ENCODE results near the gene SPATA31C1.
"Not testable (repeated sequence)": the region's sequence is repeated elsewhere in the genome, so short reads cannot be mapped to it uniquely, and the experiment has no call there.

The SPATA31C1 gene

DNA sequence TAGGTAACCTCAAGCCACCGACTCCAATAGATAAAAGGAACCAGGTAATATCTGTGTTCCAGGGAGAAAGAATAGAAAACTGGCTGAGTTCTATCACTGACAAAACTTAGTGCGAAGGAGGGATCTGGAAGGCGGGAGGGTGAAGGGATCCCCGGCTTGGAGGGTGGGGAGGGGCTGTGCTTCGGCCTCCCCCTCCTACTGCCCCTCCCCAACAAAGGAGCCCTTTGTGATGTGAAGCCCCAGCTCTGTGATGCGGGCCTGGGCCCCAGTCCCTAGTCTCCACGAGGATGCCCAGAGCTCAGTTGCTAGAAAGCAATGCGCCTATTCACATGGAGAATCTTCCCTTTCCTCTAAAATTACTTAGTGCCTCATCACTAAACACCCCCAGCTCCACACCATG lies at the start of gene SPATA31C1:
Gene SPATA31C1, plus strand, starts transcription at position 301 of the 400 bp plus-strand sequence.
- DNase-seq = not testable (repeated sequence)

DNA sequence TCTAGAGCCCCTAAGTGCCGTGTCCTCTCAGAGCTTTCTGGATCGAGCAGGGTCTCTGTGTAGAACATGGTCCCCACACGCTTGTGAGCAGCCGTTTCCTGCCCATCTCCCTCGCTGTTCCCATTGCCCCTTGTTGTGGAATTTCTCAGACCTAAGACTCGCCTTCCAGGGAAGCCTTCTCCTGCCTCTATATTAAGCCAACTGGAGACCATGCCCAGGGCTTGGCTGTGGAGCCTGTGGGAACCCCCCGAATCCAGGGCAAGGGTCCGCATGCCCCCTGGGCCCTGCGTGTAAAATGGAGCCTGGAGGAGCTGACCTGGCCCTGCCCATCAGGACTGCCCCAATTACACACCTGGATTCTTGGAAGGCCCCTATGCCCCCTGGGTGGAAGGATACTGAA lies 49.6 kb upstream of the SPATA31C1 start:
- no peak for DNase-seq

DNA sequence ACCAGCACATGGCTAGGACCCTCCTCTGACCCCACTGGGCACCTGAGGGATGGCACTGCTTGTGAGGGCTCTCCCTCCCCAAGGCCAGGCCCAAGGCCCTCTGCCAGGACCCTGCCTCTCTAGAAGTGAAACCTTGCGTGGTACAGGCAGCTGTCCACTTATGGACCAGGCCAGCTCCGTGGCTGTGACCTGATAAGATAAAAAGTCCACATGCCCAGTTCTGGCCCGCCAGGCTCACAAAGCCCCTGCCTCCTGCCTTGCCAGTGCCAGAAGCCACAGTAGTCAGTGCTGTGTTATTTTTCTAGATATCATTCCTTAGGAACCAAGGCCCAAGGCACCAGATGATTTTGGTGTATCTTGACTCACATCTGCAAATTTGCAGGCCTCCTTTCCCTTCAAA lies 49.1 kb upstream of the SPATA31C1 start:
- no peak for DNase-seq

DNA sequence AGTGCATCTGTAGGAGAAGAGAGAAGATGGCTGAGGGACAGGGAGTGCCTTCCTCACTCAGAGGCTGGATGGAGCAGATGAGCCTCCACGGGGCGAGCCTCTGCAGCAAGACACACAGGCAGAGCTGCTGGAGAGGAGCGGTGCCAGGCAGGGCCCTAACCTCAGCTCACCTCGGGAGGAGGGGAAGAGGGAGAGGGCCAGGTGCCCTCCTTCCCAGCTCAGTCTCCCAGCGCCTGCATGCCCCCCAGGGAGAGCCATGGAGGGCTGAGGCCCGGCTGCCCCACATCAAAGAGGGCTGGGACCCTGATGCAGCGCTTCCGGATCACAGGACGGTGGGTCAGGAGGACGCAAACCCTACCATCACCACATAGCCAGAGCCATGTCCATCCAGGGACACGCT lies 48.7 kb upstream of the SPATA31C1 start:
- no peak for DNase-seq

DNA sequence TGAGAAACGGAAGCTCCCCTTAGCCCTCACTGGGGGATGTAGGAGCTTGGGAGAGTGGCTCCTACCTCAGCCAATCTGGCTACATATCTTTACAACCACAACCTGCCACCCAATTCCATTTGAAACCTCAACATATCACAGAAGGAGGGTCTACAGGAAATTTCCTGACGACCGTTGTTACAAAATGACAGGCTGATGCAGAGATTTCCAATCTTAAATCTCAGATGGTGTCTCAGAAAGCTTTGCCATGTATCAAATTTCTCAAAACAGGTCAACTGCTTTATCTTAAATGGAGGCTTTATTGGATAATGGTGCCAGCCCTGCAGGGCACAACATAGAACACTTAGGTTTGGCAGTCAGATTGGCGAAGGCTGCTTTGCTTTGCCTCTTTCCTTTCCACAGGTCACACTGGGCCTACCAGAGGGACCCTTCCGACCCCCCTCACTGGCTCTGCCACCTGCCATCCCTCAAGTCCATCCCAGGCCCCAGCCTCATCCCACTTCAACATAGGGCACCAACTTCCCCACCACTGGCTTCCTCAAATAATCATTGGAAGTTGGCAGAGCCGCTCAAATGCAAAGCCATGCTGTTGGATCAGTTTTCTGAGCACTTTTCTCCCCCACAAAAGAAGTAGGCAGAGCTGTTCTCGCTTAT lies 46.2 kb upstream of the SPATA31C1 start:
- no peak for DNase-seq

DNA sequence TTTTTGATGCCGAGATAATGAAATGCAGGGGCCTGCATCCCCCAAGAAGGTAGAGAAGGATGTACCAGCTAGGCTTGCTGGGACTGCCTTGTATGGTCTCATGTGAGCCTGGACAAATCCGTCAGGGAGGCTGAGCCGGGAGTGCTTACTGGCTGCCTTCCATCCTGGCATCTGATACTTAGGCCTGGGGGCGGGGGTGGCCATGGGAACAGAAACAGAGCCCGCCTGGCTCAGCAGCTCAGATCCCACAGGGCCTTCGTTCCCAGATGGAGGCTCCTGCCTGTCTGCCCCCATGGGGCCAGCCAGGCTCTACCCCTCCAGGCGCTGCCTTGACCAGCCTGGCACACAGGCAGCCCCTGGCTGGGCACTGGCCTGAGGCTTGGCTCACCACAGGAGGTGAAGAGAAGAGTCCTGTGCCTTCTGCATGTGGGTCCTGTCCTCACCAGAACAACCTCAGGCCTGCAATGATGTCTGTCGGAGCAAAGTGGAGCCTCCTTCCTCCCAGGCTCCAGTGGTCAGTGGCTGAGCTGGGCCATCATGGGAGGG lies 45.6 kb upstream of the SPATA31C1 start:
- DNase-seq = no peak

DNA sequence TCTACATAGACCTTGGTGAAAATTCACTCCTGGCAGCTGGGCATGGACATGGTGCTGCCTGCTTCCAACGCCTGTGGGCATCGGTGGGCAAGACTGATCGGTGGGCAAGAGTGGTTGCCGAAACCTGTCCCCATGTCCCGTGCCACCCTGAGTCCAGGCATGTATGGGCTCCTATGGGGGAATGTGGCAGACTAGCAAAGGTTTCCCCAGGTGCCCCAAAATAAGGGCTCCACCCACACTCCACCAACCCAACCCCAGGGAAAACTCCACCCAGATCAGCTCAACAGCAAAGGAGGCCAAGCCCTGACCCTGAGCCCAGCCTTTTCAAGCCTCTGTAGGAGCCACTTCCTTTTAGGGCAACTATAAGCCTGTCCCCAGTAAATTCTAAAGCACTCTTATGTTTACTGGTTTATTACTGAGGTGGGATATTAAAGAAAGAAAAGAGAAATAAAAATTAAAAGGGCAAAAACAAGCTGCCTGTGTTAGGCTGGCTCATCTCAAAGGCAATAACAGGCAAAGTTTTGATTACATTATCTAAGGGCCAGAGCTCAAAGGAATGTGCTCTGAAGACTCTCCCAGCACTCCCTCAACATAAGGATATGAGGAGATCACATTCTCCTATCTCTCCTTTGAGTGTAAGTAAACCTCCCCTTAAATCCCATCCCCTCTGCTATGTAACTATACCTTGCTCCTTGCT lies 44.0 kb upstream of the SPATA31C1 start:
- no peak for DNase-seq

DNA sequence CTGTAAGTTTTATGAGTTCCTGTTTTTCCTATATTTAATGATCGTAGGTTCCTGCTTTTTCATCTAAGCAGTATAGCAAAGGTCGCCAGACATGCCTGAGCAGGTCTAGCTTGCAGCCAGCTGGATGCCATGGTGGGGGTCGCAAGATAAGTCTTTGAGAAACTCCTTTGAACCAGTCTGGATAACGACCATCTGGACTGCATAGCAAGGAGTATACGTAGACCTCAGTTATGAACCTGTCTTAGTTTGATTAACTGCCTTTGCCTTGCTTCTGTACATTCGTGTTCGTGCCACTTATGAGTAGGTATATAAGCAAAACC lies 43.5 kb upstream of the SPATA31C1 start:
- no peak for DNase-seq

DNA sequence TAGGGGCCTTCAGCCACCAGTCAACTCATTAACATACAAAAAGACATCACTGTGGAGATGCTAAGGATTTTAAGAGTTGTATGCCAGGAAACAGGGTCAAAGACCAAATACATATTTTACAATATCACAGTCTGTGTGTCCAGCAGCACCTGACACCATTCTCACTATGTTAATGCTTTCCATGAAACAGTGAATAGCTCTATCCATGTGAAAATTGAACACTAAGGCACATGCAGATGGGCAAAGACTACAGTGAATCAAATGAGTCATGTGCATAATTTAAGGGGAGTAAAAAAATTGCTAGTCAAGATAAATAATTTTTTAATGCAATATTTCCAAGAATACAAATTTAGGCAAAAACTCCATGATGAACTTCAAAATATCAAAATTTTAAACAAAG lies 42.7 kb upstream of the SPATA31C1 start:
- DNase-seq = no peak

DNA sequence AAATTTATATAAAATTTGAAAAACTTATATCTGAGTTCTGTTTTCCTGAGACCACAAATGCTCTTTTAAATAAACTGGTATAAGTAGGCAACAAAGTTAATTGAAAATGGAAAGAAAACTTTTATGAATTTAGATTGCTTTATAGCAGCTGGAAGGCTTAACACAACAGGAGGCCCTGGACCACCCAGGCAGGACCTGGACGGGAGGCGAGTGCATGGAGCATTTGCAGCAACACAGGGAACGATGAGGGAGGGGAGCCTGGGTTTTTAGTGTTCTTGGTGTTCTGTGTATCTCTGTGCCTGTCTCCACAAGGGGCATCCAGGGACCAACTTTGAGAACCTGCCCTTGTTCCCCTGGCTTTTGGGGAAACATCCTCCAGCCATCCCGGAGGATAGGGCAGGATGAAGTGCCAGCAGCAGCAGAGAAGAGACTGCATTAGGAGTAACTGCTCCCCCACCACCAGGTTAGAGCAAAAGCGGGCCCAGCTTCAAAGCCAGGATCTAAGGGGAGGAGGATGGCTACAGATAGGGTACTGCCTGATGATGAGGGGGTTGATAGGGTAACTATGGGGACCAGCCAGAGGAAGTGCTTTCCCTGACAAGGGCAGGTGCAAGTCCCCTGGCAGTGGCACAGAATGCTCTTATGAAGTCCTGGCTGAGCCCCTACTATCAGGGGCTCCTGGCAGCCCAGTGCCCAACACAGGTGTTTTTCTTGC lies 41.8 kb upstream of the SPATA31C1 start:
- no peak for DNase-seq

DNA sequence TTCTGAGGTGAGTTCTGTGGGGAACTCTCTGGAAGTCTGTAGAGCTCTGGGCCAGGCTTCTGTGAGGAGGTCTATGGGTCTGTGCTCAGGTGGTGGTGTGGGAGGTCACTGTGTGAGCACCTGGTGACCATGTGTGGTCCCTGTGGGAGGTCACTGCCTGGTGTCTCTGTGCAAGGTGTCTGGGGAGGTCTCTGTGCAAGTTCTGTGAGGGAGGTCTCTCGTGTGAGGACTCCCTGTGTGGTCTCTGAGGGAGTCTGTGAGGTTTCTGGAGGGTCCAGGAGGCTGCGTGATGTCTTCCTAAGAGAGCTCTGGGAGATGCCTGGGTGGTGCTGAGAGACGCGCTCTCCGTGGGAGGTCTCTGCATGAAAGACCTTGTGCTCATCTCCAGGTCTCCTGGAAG lies 41.1 kb upstream of the SPATA31C1 start:
- no peak for DNase-seq

DNA sequence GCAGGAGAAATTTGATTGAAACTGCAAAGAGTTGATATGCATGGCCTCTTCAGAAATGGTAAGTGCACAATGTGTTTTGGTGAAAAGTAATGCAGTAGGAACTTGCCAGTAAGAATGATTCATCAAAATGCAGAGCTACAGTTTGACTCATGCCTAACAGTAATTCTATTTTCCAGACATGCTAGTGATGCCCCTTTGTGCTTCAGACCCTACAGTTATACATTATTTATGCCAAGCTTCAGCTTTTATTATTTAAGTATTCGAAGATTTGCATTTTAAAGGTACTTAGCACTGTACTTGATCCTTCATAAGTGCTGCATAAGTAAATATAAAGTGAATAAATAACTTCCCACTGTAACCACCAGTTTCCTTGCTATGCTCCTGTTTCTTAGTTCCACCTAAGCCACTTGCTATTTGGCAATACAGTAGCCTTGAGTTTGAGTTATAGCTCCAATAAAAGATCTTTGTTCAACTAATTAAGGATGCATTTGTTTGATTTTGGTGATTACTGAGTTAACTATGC lies 38.7 kb upstream of the SPATA31C1 start:
- no peak for DNase-seq

DNA sequence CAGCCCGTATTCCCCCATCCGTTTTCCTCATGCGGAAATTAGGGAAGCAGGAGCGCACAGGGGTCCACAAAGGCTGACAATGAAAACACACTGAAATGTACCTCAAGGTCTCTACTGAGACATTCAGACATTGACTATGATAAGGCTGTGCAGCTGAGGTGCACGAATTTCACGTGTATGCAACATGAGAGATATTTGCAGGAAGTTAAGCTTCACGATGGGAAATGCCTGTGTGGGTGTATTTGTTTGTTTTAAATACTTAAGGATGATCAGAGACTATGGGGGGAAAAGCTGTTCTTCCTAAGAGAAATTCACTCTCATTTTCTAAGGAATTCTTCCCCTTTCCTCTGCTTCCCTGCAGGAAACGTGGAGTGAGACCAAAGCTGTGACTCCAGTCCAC lies 37.6 kb upstream of the SPATA31C1 start:
- no peak for DNase-seq

DNA sequence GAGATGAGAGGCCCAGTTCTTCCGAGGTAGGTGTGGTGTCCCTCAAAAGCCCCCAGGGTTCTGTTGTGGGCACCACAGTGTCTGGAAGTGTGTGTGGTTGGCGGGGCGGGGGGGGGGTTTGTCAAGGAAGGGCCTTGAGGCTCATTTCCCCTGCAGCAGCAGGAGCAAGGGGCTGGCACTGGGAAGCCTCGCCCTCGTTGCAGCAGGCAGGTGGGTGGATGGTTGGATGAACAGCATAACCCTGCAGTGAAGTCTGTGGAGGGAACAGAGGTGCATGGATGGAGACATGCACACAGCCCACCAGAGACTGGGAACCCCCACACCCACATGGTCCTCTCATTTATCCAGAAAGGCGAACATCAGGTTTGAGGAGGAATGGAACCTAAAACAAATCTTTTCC lies 37.1 kb upstream of the SPATA31C1 start:
- no peak for DNase-seq

DNA sequence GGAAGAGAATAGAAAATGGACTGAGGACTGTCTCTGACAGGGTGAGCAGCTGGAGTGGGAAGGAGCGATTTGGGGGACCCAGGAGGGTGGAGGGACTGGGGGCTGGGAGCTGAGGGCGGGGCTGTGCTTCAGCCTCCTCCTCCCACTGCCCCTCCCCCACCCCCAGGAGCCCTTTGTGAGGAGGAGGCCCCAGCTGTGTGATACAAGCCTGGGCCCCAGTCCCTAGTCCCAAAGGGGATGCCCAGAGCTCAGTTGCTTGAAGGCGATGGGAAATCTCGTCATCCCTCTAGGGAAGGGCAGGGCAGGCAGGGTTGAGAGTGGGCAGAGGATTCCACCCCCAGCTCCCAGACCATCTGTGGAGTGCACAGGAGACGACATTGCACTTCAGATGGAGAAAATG lies 35.1 kb upstream of the SPATA31C1 start, which contains the start of gene SPATA31E1:
Gene SPATA31E1, plus strand, starts transcription at position 251 of the 400 bp plus-strand sequence. Its CDS starts 15 bp downstream, at position 266.
- DNase-seq = no peak

DNA sequence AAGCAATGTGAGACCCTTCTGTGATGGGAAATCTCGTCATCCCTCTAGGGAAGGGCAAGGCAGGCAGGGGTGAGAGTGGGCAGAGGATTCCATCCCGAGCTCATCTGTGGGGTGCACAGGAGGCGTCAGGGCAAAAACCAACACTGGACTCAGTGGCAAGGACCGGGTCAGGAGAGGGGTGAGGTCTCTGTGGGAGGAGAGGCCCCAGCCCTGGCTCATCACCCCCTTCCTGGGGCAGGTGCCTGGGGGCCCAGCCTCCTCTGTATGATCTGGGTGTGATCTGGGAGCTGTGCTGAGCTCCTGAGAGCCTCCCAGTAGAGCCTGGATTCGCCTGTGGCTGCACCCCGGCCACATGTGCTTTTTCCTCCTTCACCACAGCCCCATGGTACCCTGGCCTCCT lies 34.5 kb upstream of the SPATA31C1 start:
- no peak for DNase-seq

DNA sequence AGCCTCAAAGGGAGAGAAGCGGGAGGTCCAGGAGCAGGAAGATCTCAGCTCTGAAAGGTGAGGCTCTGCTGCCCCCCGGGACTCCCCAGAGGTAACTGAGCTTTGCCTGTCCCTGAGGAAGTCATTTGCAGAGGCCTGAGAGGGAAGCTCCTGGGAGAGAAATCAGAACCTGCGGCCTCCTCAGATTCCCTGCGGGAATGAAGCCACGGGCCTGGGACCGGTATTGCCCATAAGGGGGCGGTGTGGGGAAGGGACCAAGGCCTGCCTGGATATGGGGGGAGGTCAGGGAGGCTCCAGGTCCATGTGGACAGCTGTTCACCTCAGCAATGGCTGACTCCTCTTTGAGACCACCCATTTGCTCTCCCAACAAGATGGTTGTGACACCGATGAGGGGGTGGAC lies 33.8 kb upstream of the SPATA31C1 start:
- no peak for DNase-seq

DNA sequence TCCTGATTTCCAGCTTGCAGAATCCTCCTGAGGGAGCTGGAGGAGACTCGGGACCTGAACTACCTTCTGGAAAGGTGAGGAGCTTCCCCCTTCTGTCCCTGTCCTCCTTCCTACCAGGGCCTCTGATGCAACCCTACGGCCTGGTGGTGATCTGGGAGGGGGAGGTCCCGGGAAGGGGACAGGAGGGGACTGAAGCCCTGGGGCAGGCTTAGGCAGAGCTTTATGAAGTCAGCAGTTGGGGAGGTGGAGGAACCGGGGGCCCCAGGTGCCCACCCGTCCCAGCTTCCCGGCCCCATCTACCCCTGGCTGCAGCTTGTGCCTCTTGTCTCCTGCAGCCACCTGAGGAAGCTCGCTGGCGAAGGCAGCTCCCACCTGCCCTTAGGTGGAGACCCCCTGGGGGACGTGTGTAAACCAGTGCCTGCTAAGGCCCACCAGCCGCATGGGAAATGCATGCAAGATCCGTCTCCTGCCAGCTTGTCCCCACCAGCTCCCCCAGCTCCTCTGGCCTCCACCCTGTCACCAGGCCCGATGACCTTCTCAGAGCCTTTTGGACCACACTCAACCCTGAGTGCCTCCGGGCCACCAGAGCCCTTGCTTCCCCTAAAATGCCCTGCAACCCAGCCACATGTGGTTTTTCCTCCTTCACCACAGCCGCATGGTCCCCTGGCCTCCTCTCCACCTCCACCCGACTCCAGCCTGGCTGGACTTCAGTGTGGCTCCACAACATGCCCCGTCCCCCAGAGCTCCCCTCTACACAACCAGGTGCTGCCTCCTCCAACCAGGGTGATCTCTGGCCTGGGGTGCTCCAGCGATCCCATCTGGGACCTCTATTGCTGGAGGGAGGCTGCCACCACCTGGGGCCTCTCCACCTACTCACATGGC lies 32.9 kb upstream of the SPATA31C1 start:
- DNase-seq = no peak

DNA sequence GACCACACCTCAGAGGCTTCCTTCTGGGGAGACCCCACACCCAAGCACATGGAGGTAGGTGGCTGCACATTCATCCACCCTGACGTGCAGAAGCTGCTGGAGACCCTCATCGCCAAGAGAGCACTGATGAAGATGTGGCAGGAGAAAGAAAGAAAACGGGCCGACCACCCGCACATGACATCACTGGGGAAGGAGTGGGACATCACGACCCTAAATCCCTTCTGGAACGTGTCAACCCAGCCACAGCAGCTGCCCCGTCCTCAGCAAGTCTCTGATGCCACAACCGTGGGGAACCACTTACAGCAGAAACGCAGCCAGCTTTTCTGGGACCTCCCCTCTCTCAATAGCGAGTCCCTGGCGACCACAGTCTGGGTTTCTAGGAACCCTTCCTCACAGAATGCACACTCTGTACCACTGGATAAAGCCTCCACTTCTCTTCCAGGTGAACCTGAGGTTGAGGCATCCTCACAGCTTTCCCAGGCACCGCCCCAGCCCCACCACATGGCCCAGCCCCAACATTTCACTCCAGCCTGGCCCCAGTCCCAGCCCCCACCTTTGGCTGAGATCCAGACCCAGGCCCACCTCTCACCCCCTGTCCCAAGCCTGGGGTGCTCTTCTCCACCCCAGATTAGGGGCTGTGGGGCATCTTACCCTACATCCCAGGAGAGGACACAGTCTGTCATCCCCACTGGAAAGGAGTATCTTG lies 32.1 kb upstream of the SPATA31C1 start:
- DNase-seq = no peak

DNA sequence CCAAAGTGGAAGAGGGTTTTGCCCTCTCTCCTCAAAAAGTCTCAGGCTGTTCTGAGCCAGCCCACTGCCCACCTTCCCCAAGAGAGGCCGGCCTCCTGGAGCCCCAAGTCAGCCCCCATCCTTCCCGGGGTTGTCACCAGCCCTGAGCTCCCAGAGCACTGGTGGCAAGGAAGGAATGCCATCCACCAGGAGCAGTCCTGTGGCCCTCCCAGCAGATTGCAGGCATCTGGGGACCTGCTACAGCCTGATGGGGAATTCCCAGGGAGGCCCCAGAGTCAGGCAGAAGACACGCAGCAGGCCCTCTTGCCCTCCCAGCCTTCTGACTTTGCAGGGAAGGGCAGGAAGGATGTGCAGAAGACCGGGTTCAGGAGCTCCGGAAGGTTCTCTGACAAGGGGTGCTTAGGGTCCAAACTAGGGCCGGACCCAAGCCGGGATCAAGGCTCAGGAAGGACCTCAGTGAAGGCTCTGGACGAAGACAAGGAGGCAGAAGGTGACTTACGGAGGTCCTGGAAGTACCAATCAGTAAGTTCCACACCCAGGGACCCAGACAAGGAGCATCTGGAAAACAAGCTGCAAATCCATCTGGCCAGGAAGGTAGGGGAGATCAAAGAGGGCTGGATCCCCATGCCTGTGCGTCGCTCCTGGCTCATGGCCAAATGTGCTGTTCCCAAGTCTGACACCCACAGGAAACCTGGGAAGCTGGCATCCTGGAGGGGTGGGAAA lies 31.4 kb upstream of the SPATA31C1 start:
- DNase-seq = no peak

DNA sequence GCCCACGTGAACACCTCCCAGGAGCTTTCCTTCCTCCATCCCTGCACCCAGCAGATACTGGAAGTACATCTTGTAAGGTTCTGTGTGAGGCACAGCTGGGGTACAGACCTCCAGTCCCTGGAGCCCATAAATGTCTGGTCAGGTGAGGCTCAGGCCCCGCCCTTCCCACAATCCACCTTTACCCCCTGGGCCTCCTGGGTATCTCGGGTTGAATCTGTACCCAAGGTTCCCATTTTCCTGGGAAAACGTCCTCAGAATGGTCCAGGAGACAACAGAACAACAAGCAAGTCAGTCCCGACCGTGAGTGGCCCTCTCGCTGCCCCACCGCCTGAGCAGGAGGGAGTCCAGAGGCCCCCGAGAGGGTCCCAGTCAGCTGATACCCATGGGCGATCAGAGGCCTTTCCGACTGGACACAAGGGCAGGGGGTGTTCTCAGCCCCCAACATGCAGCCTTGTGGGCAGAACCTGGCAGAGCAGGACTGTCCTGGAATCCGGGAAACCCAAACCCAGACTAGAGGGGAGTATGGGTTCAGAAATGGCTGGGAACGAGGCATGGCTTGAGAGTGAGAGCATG lies 30.7 kb upstream of the SPATA31C1 start:
- no peak for DNase-seq

Measured in midbrain (tissue), 1 donor.